LNCAP (cell line): ENCODE measurements around the gene ING4.

ENCODE experiments used
- CTCF ChIP-seq: fragments of 450-650 bp; IDR thresholded peaks from 2 replicates; pipeline ENCODE4 v1.5.1; 2017; ENCODE audit warnings: mild to moderate bottlenecking

The ING4 gene

GRCh38 chr12:6639151-6639801 lies 23.6 kb downstream of the ING4 start:
- no peak for TF ChIP-seq CTCF

DNA sequence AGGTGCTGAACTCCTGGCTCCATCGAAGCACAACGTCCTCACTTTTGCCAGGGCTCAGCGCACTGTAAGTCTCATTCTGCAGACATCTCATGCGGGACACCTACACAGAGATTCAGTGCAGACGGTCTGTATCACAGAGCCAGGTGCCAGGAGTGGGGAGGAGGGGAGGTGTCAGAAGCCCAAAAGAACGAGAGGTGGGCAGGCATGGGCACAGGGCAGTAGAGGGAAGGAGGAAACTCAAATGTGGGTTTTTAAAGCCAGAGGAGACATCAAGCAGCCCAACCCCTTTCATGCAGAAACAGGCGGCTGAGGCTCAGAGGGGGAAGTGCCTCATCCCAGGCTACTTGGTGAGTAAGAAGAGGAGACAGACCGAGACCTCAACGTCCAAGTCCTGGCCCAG lies 24.6 kb downstream of the ING4 start:
- no peak for TF ChIP-seq CTCF

DNA sequence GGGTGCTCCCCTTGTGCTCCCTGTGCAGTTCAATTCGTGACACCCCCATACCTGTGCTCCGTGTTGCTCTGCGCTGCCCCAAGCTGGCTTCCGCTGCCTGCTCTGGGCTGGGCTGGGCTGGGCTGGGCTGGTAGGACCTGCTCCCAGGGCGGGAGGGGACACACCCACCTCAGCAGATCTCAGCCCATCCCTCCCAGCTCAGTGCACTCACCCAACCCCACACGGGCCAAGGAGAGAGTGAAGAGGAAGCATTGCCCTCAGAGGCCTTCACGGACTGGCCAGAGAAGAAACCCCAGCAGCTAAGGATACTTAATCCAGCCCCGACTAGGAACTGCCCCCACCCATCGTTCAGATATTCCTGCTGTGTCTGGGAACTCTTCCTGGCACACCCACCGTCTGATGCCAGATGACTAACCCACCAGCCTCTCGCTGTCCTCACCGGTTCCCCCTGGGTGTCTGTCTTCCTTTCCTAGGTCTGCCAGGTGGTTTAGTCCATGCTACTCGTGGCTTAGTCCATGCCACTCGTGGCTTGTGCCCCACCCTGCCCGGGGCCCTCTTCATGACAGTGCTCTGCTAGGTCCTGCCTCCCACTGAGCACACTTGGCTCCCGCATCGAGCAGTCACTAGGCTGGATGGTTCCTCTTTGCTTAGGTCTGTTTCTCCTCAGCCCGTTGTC lies 26.9 kb downstream of the ING4 start, which contains the start of gene LPAR5:
Gene LPAR5, minus strand, starts transcription at position 104 of the 676 bp plus-strand sequence. CDS start 14,711 bp downstream, outside the sequence.
- TF ChIP-seq CTCF = no peak

GRCh38 chr12:6635375-6635855 lies 27.5 kb downstream of the ING4 start:
- TF ChIP-seq CTCF = no peak

- TF ChIP-seq CTCF = no peak
Measured at GRCh38 chr12:6632026-6632983, 30.6 kb downstream of the ING4 start.

- no peak for TF ChIP-seq CTCF
Measured at GRCh38 chr12:6631549-6631961, 31.4 kb downstream of the ING4 start.

DNA sequence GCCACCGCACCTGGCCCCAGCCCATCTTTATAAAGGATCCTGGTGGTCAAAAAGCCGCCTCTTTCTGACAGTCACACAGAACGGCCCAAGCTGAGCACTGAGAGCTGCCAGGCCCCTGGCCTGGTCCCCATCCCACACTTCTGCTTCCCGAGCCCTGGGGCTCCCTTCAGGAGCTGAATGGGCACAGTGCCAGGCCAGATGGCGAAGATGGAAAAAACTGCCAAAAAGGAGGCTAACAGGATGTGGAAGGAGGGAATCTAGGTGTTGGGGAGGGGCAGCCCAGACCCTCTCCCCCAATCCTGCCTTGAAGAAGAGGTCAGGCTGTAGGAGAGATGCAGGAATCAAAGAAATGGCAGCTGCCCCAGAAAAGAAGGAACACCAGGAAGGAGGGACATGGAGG lies 32.2 kb downstream of the ING4 start:
- no peak for TF ChIP-seq CTCF
